ENCODE data around the gene ZBTB24. TPM values are rescaled to one million over a fixed set of nuclear protein-coding genes. Genes with fewer than 3 reads are reported as not detected.

The ZBTB24 gene
- total RNA-seq, 1 experiment from 2014 or later: 21.5 TPM

DNA sequence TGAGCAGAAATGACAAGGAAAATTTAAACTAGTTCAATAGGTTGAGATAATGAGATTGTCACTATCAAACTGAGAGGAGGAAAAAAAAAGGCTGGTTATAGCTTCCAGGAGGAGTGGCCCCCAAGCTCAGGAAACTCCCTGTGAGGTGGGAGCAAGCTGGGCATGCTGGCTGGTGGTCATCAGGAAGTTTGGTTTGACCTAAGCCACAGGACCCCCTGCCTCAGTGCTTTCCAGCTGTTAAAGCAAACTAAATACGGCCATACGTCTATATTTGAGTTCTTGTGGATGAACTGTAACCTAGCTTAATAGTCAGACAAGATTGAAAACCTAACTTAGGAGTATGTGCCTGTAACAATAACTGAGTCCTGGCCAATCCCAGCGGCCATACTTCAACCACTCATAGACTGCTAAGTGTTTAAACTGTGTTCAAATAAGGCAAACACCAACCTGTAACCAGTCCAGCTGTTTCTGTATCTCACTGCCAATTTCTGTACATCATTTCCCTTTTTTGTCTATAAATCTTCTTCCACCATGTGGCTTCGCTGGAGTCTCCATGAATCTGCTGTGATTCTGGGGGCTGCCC, 24.6 kb upstream of the ZBTB24 start:
- H3K9me3 ChIP-seq (ENCODE audit: control insufficient read depth, insufficient read depth, low read depth, low read length): no peaks in the 10 kb centered on the region
- H3K4me3 ChIP-seq (ENCODE audit: low read depth in 2 of 2, low read length in 2 of 2): no peak overlapping the region
- intact Hi-C loops (cut with micrococcal nuclease; ENCODE audit: unreplicated experiment): no loop called here
- H3K36me3 ChIP-seq (ENCODE audit: control insufficient read depth, insufficient read depth, low read length): no peaks in the 10 kb centered on the region
- no TSS peak for BruUV-seq (replicated peaks)
- in situ Hi-C loops (cut with HindIII; ENCODE audit: low pct_unique_long_range_greater_than_20kb, low sequenced_read_pairs): no loop called here
- ChIA-PET CTCF (no interaction called here), POLR2A (no interaction called here)
- TF ChIP-seq, protein P1, sequence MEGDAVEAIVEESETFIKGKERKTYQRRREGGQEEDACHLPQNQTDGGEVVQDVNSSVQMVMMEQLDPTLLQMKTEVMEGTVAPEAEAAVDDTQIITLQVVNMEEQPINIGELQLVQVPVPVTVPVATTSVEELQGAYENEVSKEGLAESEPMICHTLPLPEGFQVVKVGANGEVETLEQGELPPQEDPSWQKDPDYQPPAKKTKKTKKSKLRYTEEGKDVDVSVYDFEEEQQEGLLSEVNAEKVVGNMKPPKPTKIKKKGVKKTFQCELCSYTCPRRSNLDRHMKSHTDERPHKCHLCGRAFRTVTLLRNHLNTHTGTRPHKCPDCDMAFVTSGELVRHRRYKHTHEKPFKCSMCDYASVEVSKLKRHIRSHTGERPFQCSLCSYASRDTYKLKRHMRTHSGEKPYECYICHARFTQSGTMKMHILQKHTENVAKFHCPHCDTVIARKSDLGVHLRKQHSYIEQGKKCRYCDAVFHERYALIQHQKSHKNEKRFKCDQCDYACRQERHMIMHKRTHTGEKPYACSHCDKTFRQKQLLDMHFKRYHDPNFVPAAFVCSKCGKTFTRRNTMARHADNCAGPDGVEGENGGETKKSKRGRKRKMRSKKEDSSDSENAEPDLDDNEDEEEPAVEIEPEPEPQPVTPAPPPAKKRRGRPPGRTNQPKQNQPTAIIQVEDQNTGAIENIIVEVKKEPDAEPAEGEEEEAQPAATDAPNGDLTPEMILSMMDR (IDR thresholded peaks at IDR 0.05): no peak
- TF ChIP-seq POLR2AphosphoS5 (IDR thresholded peaks at IDR 0.05; ENCODE audit: low read depth, low read length): no peak
- no peak for TF ChIP-seq SIN3A (IDR thresholded peaks at IDR 0.05; ENCODE audit: borderline replicate concordance, insufficient read depth, low read depth, low read length)
- TF ChIP-seq REST (IDR thresholded peaks at IDR 0.05; ENCODE audit: insufficient read depth in 1 of 2, low read depth in 2 of 2, low read length in 1 of 2): no peak
- no peak for TF ChIP-seq TCF7L2 (IDR thresholded peaks at IDR 0.05; ENCODE audit: low read depth, low read length)
- no peak for DNase-seq (ENCODE audit: low read depth, low spot score)
- ATAC-seq: no peak
- no peaks in the 10 kb centered on the region; the same call in 1 of the 2 replicates for H3K4me1 ChIP-seq (ENCODE audit: control insufficient read depth, insufficient read depth, low read length)
- no peak overlapping the region for H3K27ac ChIP-seq (ENCODE audit: low read length)
- peaks cover 26% of the 10 kb centered on the region for H3K27me3 ChIP-seq (ENCODE audit: control insufficient read depth, insufficient read depth, low read length)

GRCh38 chr6:109506841-109507240, 23.8 kb upstream of the ZBTB24 start:
- ChIA-PET CTCF (no interaction called here), POLR2A (no interaction called here)
- BruUV-seq (replicated peaks): no TSS peak
- TF ChIP-seq SIN3A (IDR thresholded peaks at IDR 0.05; ENCODE audit: borderline replicate concordance, insufficient read depth, low read depth, low read length) (no peak), TCF7L2 (IDR thresholded peaks at IDR 0.05; ENCODE audit: low read depth, low read length) (no peak), POLR2AphosphoS5 (IDR thresholded peaks at IDR 0.05; ENCODE audit: low read depth, low read length) (no peak), REST (IDR thresholded peaks at IDR 0.05; ENCODE audit: insufficient read depth in 1 of 2, low read depth in 2 of 2, low read length in 1 of 2) (no peak)
- TF ChIP-seq, protein P1 (IDR thresholded peaks at IDR 0.05): no peak
- no peaks in the 10 kb centered on the region for H3K9me3 ChIP-seq (ENCODE audit: control insufficient read depth, insufficient read depth, low read depth, low read length)
- H3K4me1 ChIP-seq (ENCODE audit: control insufficient read depth, insufficient read depth, low read length): no peaks in the 10 kb centered on the region; the same call in 1 of the 2 replicates
- intact Hi-C loops (cut with micrococcal nuclease; ENCODE audit: unreplicated experiment) (no loop called here), in situ Hi-C loops (cut with HindIII; ENCODE audit: low pct_unique_long_range_greater_than_20kb, low sequenced_read_pairs) (no loop called here)
- ATAC-seq (no peak), DNase-seq (ENCODE audit: low read depth, low spot score) (no peak)
- no peak overlapping the region for H3K4me3 ChIP-seq (ENCODE audit: low read depth in 2 of 2, low read length in 2 of 2)
- H3K27me3 ChIP-seq (ENCODE audit: control insufficient read depth, insufficient read depth, low read length): peaks cover 29% of the 10 kb centered on the region
- no peak overlapping the region for H3K27ac ChIP-seq (ENCODE audit: low read length)
- no peaks in the 10 kb centered on the region for H3K36me3 ChIP-seq (ENCODE audit: control insufficient read depth, insufficient read depth, low read length)

Measured in Panc1 (cell line).